ENCODE measurements around the gene NFE2L3.

NFE2L3 gene

DNA sequence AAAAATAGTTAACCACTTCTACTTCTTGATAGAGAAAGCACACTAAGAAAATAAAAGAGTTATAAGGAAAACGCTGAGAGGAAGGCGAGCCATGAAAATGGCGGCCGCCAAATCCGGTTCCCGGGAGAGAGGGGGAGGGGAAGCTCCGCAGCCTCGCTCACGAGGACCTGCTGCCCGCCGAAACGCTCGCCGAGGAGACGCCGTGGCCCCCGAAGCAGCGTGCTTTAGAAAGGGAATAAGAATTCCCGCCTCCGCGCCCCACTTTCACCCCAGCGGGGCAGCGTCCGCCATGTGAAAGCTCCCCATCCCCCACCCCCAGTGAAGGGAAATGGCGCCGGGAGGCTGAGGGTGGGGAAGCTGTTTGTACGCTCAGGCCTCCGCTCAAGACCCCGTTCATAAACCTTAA lies 48.0 kb downstream of the NFE2L3 start:
- H3K4me3 ChIP-seq (ENCODE audit: low read depth, low read length, poor library complexity, severe bottlenecking), result peak overlapping the region; percentile 76
- no peak overlapping the region for H2AFZ ChIP-seq (ENCODE audit: low read length)
- no peaks in the 10 kb centered on the region for H3K27me3 ChIP-seq (ENCODE audit: insufficient read depth, low read length)
- no peak for TF ChIP-seq EZH2 (IDR thresholded peaks at IDR 0.05; ENCODE audit: borderline replicate concordance, low read length)
- TF ChIP-seq, protein P1, sequence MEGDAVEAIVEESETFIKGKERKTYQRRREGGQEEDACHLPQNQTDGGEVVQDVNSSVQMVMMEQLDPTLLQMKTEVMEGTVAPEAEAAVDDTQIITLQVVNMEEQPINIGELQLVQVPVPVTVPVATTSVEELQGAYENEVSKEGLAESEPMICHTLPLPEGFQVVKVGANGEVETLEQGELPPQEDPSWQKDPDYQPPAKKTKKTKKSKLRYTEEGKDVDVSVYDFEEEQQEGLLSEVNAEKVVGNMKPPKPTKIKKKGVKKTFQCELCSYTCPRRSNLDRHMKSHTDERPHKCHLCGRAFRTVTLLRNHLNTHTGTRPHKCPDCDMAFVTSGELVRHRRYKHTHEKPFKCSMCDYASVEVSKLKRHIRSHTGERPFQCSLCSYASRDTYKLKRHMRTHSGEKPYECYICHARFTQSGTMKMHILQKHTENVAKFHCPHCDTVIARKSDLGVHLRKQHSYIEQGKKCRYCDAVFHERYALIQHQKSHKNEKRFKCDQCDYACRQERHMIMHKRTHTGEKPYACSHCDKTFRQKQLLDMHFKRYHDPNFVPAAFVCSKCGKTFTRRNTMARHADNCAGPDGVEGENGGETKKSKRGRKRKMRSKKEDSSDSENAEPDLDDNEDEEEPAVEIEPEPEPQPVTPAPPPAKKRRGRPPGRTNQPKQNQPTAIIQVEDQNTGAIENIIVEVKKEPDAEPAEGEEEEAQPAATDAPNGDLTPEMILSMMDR (IDR thresholded peaks at IDR 0.05; ENCODE audit: low read length), result no peak
- H3K36me3 ChIP-seq (ENCODE audit: insufficient read depth, low read length), result peaks cover 86% of the 10 kb centered on the region
- H3K9ac ChIP-seq (ENCODE audit: low read length), result peak overlapping the region; percentile 93
- H3K79me2 ChIP-seq (ENCODE audit: insufficient read depth, low read length), result peaks cover 84% of the 10 kb centered on the region
- peaks cover 11% of the 10 kb centered on the region; the same call in 1 of the 2 replicates for H4K20me1 ChIP-seq (ENCODE audit: insufficient read depth, low read length)
- H3K9me2 ChIP-seq (ENCODE audit: low read depth, low read length), result no peaks in the 10 kb centered on the region
- H3F3A ChIP-seq (ENCODE audit: insufficient read depth, low read length), result peaks cover 33% of the 10 kb centered on the region
- H3K9me3 ChIP-seq (ENCODE audit: low read length), result no peaks in the 10 kb centered on the region
- H3K4me2 ChIP-seq (ENCODE audit: low read length), result peak overlapping the region; percentile 81
- peak overlapping the region; percentile 97 for H3K27ac ChIP-seq (ENCODE audit: low read depth, low read length, poor library complexity, severe bottlenecking)
- H3K4me1 ChIP-seq (ENCODE audit: insufficient read depth, low read length, severe bottlenecking), result peaks cover 55% of the 10 kb centered on the region

DNA sequence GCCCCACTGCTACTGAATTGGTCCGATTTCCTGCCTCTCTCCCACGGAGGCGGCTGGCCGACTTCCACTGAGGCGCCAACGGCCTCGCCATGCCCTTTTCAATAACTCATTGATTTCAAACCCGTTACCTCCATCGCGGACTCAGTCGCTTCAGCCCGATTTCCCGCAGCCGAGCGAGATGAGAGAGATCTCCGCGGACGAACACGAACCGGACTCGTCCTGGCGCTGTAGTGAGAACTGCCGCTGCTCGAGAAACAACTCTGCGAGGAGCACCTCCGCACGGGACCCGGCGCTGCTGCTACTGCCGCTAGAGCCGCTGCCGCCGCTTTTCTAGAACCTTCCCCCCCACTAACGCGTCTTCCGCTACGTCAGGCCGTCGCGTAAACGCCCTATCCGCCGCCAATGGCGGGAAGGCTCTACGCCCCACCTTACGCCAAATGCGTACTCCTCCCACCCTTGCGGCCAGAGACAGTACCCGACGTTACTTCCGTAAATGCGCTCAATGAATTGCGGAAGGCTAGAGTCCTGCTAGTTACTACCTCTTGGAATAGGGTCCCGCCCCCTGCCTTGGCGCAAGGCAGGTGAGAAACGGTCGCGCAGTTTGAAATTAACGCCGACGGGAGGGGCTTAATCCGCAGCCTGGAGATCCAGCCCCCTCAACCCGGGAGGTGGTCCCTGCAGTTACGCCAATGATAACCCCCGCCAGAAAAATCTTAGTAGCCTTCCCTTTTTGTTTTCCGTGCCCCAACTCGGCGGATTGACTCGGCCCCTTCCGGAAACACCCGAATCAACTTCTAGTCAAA lies 48.6 kb downstream of the NFE2L3 start, which contains the start of gene HNRNPA2B1:
HNRNPA2B1 (minus strand) TSS at position 303 of the 803 bp plus-strand sequence; CDS start at position 134, 169 bp downstream.
- no peaks in the 10 kb centered on the region for H3K27me3 ChIP-seq (ENCODE audit: insufficient read depth, low read length)
- H3K9me2 ChIP-seq (ENCODE audit: low read depth, low read length), result no peaks in the 10 kb centered on the region
- peaks cover 84% of the 10 kb centered on the region for H3K79me2 ChIP-seq (ENCODE audit: insufficient read depth, low read length)
- no peaks in the 10 kb centered on the region for H3K9me3 ChIP-seq (ENCODE audit: low read length)
- peaks cover 11% of the 10 kb centered on the region; the same call in 1 of the 2 replicates for H4K20me1 ChIP-seq (ENCODE audit: insufficient read depth, low read length)
- H2AFZ ChIP-seq (ENCODE audit: low read length), result no peak within 1 kb of the TSS
- TF ChIP-seq, protein P1 (IDR thresholded peaks at IDR 0.05; ENCODE audit: low read length), result no peak
- no peak for TF ChIP-seq EZH2 (IDR thresholded peaks at IDR 0.05; ENCODE audit: borderline replicate concordance, low read length)
- H3K4me1 ChIP-seq (ENCODE audit: insufficient read depth, low read length, severe bottlenecking), result peaks cover 55% of the 10 kb centered on the region
- H3K27ac ChIP-seq (ENCODE audit: low read depth, low read length, poor library complexity, severe bottlenecking), result peak within 1 kb of the TSS; percentile 97
- H3F3A ChIP-seq (ENCODE audit: insufficient read depth, low read length), result peaks cover 28% of the 10 kb centered on the region
- peak within 1 kb of the TSS; percentile 81 for H3K4me2 ChIP-seq (ENCODE audit: low read length)
- peaks cover 86% of the 10 kb centered on the region for H3K36me3 ChIP-seq (ENCODE audit: insufficient read depth, low read length)
- H3K9ac ChIP-seq (ENCODE audit: low read length), result peak within 1 kb of the TSS; percentile 99
- H3K4me3 ChIP-seq (ENCODE audit: low read depth, low read length, poor library complexity, severe bottlenecking), result peak within 1 kb of the TSS; percentile 76

GRCh38 chr7:26201247-26202018 lies 49.4 kb downstream of the NFE2L3 start, which contains the start of gene CBX3:
TSS of gene CBX3 (plus strand) at chr7:26201745. CDS start at chr7:26202999, 1,254 bp downstream.
- Histone ChIP-seq H3K79me2 (ENCODE audit: insufficient read depth, low read length) (peaks cover 84% of the 10 kb centered on the region), H3K4me1 (ENCODE audit: insufficient read depth, low read length, severe bottlenecking) (peaks cover 53% of the 10 kb centered on the region), H2AFZ (ENCODE audit: low read length) (no peak within 1 kb of the TSS), H4K20me1 (ENCODE audit: insufficient read depth, low read length) (peaks cover 5% of the 10 kb centered on the region), H3F3A (ENCODE audit: insufficient read depth, low read length) (peaks cover 20% of the 10 kb centered on the region), H3K36me3 (ENCODE audit: insufficient read depth, low read length) (peaks cover 86% of the 10 kb centered on the region), H3K27ac (ENCODE audit: low read depth, low read length, poor library complexity, severe bottlenecking) (peak within 1 kb of the TSS; percentile 97), H3K27me3 (ENCODE audit: insufficient read depth, low read length) (no peaks in the 10 kb centered on the region), H3K4me3 (ENCODE audit: low read depth, low read length, poor library complexity, severe bottlenecking) (peak within 1 kb of the TSS; percentile 76), H3K9me2 (ENCODE audit: low read depth, low read length) (no peaks in the 10 kb centered on the region), H3K9me3 (ENCODE audit: low read length) (no peaks in the 10 kb centered on the region), H3K4me2 (ENCODE audit: low read length) (peak within 1 kb of the TSS; percentile 81), H3K9ac (ENCODE audit: low read length) (peak within 1 kb of the TSS; percentile 99)
- no peak for TF ChIP-seq EZH2 (IDR thresholded peaks at IDR 0.05; ENCODE audit: borderline replicate concordance, low read length)
- TF ChIP-seq, protein P1 (IDR thresholded peaks at IDR 0.05; ENCODE audit: low read length), result no peak
